Body of pancreas (tissue), 4 donors: ENCODE results near the gene AHCYL1.

ENCODE experiments used
- CTCF ChIP-seq, 7 experiments: fragments of 450-650 bp in 4 of 7; fragments of 200-600 bp in 3 of 7; sonication (generic) in 3 of 7; IDR thresholded peaks; one replicate each; pipeline ENCODE4 v1.5.1; 2016 to 2019; ENCODE audit warnings: antibody characterized with exemption in 7 of 7
- POLR2A ChIP-seq, 3 donors: fragments of 450-650 bp; IDR thresholded peaks; one replicate each; pipeline ENCODE4 v1.6.1; 2016; ENCODE audit warnings: antibody characterized with exemption in 3 of 3, mild to moderate bottlenecking in 2 of 3

GRCh38 chr1:110005971-110006370 lies 21.4 kb downstream of the AHCYL1 start:
- TF ChIP-seq POLR2A (IDR thresholded peaks at IDR 0.05) (no peak), CTCF (IDR thresholded peaks at IDR 0.05) (no peak)
